Subcutaneous abdominal adipose tissue (tissue), 5 donors: ENCODE data around the gene TPM1.
"Not testable (repeated sequence)": the region's sequence is repeated elsewhere in the genome, so short reads cannot be mapped to it uniquely, and the experiment has no call there.

Source experiments
- H3K27ac ChIP-seq: one replicate; pipeline ENCODE4 v1.7.0; 2013; ENCODE audit warnings: low read depth, mild to moderate bottlenecking, inconsistent platforms, low read length, moderate library complexity
- H3K27me3 ChIP-seq, 5 donors: one replicate each; pipeline ENCODE4 v1.7.0; 2013; ENCODE audit warnings: low read length in 5 of 5, inconsistent platforms in 1 of 5; ENCODE audit not compliant: control insufficient read depth in 5 of 5, insufficient read depth in 4 of 5
- H3K36me3 ChIP-seq, 5 donors: one replicate each; pipeline ENCODE4 v1.7.0; 2013; ENCODE audit warnings: low read length in 5 of 5; ENCODE audit not compliant: control insufficient read depth in 5 of 5, insufficient read depth in 5 of 5
- H3K4me1 ChIP-seq, 5 donors: one replicate each; pipeline ENCODE4 v1.7.0; 2013; ENCODE audit warnings: low read length in 5 of 5, mild to moderate bottlenecking in 3 of 5, moderate library complexity in 1 of 5; ENCODE audit not compliant: control insufficient read depth in 5 of 5, insufficient read depth in 5 of 5
- H3K4me3 ChIP-seq, 5 donors: one replicate each; pipeline ENCODE4 v1.7.0; 2013; ENCODE audit warnings: low read length in 5 of 5, low read depth in 1 of 5
- H3K9ac ChIP-seq, 5 donors: one replicate each; pipeline ENCODE4 v1.7.0; 2013; ENCODE audit warnings: low read length in 5 of 5, mild to moderate bottlenecking in 4 of 5, moderate library complexity in 3 of 5
- H3K9me3 ChIP-seq, 5 donors: one replicate each; pipeline ENCODE4 v1.7.0; 2013; ENCODE audit warnings: low read length in 5 of 5; ENCODE audit not compliant: control insufficient read depth in 5 of 5
- donor health status: healthy.
- donor health status: healthy.
- donor health status: healthy.
- donor health status: healthy.
- donor health status: healthy.

Gene TPM1

DNA sequence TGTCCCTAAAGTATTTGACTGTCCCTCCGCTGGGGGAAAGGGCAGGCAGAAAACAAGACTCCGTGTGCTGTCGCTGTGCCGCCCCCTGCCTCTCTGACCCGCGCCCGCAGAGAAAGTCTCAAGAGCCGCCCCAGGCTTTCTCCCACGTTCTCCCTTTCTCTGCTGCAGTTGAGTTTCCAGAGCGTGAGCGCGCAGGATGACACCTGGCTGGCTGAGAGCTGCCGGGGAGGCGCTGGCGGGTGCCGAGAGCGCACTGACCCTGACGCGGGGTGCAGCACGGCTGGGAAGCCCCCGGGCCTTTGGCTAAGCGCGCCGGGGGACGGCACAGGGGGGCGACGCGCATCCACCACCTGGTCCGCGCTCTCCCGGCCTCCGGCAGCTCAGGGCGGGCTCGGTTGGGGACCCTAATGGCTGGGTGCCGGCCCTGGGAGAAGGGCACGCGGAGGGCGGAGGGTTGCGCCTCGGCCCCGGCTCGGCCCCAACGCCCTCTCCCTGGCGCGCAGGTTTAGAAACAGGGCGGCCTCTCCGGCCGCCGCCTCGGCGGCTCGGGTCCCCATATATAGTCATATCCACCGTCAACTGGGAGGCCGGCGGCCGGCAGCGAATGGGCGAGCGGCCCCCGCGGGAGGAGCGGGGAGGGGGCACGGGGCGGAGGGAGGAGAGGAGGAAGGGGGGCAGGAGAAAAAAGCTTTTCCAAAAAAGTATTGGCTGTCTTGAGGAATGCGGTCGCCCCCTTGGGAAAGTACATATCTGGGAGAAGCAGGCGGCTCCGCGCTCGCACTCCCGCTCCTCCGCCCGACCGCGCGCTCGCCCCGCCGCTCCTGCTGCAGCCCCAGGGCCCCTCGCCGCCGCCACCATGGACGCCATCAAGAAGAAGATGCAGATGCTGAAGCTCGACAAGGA lies at the start of gene TPM1:
TPM1 (plus strand) TSS at position 774 of the 903 bp plus-strand sequence; CDS start at position 857, 83 bp downstream.
- Histone ChIP-seq H3K4me3 (peak within 1 kb of the TSS; percentile 40 to 77 (median 65)), H3K27me3 (peaks cover 13 to 29% (median 22%) of the 10 kb centered on the region in 5 donors), H3K27ac (peak within 1 kb of the TSS; percentile 3), H3K36me3 (no peaks in the 10 kb centered on the region), H3K4me1 (peaks cover 0 to 50% (median 31%) of the 10 kb centered on the region in 5 donors), H3K9me3 (peaks cover 0 to 3% (median 0%) of the 10 kb centered on the region in 5 donors), H3K9ac (peak within 1 kb of the TSS in 3 of 5 donors; percentile 25 to 63 (median 34))

DNA sequence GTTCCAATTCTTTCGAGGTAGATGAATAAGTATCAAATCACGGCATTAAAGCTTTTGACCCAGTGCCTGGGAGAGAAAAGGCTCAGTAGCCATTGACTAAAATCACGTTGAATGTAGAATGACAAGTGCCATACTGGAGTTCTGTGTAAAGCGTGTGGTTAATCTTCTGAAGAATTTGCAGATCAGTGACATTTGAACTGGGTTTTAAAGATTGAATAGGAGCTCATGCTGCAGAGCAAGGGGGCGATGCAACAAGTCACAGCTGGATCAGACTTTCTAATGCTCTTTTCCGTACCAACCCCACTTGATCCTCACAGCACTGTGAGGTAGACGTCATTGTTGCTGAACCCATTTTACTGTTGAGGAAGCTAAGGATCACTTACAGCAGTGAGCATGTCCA lies 49.5 kb upstream of the TPM1 start:
- Histone ChIP-seq H3K4me3 (no peak overlapping the region), H3K9ac (no peak overlapping the region), H3K36me3 (no peaks in the 10 kb centered on the region), H3K4me1 (no peaks in the 10 kb centered on the region), H3K27me3 (no peaks in the 10 kb centered on the region), H3K9me3 (no peaks in the 10 kb centered on the region), H3K27ac (no peak overlapping the region)

DNA sequence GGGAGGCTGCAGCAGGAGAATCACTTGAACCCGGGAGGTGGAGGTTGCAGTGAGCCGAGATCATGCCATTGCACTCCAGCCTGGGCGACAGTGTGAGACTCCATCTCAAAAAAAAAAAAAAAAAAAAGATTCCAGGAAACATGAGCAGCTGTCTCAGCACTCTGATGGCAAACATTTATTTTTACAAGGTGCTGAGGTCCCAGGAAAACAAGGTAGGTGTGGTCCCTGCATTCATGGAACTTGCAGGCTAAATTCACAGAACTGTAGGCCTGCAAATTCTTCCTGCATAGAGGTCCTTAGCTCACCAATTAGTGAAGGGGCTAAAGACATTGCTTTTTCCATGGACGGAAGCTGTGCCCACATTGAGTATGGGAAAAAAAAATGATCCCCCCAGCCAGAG lies 48.9 kb upstream of the TPM1 start:
- not testable (repeated sequence) for H3K9me3 ChIP-seq, H3K36me3 ChIP-seq, H3K4me3 ChIP-seq, H3K4me1 ChIP-seq, H3K27ac ChIP-seq, H3K9ac ChIP-seq, H3K27me3 ChIP-seq

DNA sequence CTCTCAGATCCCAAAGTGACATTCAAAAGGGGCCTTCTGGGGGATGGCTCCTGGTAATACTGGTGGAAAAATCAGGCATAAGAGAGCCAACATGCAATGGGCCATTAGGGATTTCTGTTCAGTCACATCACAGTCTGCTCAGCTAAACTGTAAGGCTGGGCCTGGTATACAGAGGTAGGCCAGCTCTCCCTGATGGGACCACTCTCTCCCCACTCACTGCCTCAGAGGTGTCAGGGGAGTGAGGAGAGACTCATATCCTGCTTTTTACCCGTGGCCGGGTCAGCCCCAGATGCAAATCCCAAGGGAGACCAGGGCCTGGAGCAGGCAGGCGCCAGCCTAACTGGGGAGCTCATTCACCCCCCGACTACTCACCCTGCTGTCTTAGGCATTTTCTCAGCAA lies 48.1 kb upstream of the TPM1 start:
- Histone ChIP-seq H3K27ac (no peak overlapping the region), H3K36me3 (no peaks in the 10 kb centered on the region), H3K9ac (no peak overlapping the region), H3K4me3 (no peak overlapping the region), H3K4me1 (no peaks in the 10 kb centered on the region), H3K27me3 (no peaks in the 10 kb centered on the region), H3K9me3 (no peaks in the 10 kb centered on the region)

DNA sequence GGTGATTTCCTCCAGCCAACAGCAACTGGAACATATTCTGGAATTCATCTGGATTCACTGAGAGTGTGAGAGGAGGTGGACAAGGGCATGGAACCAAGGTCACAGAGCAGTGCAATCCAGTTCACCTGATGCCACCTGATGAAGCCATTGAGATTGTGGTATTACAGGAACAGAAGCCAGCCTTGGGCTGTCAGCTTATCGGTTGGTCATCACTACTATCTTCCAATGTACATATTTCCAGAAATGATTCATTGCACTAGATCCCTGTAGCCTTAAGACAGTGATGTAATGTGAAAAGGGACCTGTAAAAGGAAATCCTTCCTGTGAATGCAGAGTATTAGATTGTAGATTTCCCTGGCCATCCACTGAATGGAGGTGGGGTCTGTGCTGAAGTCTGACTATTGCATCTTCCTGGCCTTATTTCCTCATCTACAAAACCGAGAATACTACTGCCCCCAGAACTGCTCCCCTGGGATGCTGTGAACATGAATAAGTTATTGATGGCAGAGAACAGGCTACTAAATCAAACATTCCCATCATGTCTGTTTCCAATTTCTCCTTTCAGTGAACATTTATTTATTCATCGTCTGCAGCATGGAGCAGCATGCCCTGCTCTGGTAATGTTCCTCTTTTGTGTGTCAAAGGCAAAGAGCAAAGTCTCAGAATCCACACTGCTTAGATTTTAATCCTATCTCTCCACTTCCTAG lies 47.4 kb upstream of the TPM1 start:
- Histone ChIP-seq H3K27ac (no peak overlapping the region), H3K36me3 (no peaks in the 10 kb centered on the region), H3K9me3 (no peaks in the 10 kb centered on the region), H3K9ac (no peak overlapping the region), H3K27me3 (no peaks in the 10 kb centered on the region), H3K4me1 (no peaks in the 10 kb centered on the region), H3K4me3 (no peak overlapping the region)

DNA sequence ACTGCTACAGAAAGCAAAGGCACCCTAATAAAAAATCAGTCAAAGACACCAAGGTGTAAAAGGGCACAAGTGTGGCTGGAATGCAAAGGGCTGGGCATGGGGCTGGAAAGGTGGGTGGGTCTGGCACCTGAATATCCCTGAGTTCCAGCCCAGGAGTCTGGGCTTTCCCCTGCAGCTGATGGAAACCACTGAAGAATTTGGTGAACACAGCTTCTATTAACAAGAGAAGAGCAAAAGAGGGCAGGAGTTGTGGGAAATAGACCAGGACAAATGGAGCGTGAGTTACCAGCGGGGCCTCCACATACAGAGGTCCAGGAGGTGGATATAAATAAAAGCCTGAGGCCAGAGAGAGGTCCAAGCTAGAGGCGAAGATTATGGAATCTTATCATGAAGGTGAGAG lies 45.1 kb upstream of the TPM1 start:
- Histone ChIP-seq H3K36me3 (no peaks in the 10 kb centered on the region), H3K27ac (no peak overlapping the region), H3K4me1 (no peaks in the 10 kb centered on the region), H3K27me3 (no peaks in the 10 kb centered on the region), H3K9ac (no peak overlapping the region), H3K9me3 (no peaks in the 10 kb centered on the region), H3K4me3 (no peak overlapping the region)

DNA sequence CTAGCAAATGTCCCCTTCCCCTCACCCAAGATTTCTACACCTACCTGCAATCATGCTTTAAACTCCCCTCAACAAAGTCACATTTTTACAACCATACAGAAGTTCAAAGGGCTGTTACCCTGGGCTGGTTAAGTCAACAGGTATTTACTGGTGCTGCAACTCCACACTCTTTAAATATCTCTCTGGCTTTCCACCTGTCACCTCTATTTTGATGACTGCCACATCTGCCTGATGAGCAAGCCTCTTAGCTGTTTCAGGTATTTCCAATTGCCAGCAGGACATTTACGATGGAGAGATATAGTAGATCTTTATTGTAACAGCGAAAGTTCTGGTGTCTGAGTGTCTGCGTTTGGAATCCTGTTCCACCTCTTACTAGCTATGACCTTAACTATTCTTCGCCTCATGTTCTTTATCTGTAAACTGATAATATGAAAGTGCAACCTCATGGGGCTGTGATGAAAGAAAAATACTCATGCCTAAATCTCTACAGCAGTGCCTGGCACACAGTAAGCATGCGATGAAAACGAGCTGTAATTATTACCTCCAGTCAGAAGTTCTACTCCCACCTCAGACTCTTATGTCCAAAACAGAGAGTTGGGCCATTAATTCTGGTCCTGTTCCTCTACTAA lies 44.2 kb upstream of the TPM1 start:
- Histone ChIP-seq H3K9me3 (no peaks in the 10 kb centered on the region), H3K4me3 (no peak overlapping the region), H3K27me3 (no peaks in the 10 kb centered on the region), H3K36me3 (no peaks in the 10 kb centered on the region), H3K4me1 (no peaks in the 10 kb centered on the region), H3K9ac (no peak overlapping the region), H3K27ac (no peak overlapping the region)

DNA sequence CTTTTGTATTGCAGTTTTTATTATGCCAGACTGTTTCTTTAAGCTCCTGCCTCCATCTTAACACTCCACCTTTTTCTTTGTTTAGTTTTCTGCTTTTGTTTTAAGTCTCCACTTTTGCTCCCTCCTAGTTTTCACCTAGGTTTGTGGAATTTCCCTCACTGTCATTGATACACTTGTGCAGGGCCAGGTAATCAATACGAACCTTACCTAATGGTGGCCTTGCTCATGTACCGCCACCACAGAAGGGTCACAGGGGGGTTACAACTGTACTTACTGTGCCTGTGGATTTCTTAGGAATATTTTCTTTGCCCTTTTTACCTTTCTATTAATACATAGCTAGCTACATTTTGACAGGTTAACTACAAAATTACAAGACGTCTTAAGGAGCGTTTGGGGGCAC lies 43.4 kb upstream of the TPM1 start:
- no peak overlapping the region for H3K4me3 ChIP-seq
- no peaks in the 10 kb centered on the region for H3K9me3 ChIP-seq
- H3K27ac ChIP-seq = no peak overlapping the region
- H3K9ac ChIP-seq = no peak overlapping the region
- H3K27me3 ChIP-seq = no peaks in the 10 kb centered on the region
- no peaks in the 10 kb centered on the region for H3K36me3 ChIP-seq
- H3K4me1 ChIP-seq = no peaks in the 10 kb centered on the region

DNA sequence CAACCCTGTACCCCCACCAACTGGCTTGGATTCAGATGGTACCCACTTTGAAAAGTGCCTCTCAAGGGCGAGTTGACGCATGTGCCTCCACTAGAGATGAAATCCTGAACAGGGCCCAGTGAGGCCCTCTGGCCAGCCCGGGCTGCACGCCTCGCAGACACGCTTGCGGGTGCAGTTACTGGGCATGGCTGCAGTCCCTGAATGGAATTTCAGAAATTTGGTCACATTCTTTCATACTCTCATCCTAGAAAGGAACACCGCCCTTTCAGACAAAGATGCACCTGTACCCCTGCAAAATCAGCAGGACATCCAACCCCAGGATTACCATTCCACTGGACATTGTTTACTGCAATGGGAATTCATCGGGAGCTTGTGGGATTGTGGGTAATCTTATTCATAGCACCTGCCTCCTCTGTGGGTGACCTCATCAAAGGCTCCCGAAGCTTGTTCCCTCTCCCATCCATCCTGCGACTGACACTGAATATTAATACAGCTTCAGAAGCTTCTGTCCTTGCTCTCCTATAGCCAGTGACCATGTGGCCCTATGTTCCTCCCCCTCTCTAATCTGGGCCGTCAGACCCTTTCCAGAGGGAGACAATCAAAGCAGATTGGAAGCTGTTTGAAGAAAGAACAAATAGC lies 42.5 kb upstream of the TPM1 start:
- Histone ChIP-seq H3K9ac (no peak overlapping the region), H3K4me1 (no peaks in the 10 kb centered on the region), H3K27me3 (no peaks in the 10 kb centered on the region), H3K4me3 (no peak overlapping the region), H3K36me3 (no peaks in the 10 kb centered on the region), H3K9me3 (no peaks in the 10 kb centered on the region), H3K27ac (no peak overlapping the region)
